Sigmoid colon (tissue), 3 donors: ENCODE measurements around the gene FBXO34.

Source experiments
- CTCF ChIP-seq, 4 experiments: fragments of 450-650 bp in 3 of 4; fragments of 200-600 bp in 1 of 4; IDR thresholded peaks; one replicate each; pipeline ENCODE4 v1.5.1; 2016 to 2019; ENCODE audit warnings: antibody characterized with exemption in 4 of 4, mild to moderate bottlenecking in 3 of 4, moderate library complexity in 2 of 4
- POLR2A ChIP-seq, 2 donors: fragments of 450-650 bp; IDR thresholded peaks; one replicate each; pipeline ENCODE4 v1.6.1; 2016; ENCODE audit warnings: antibody characterized with exemption in 2 of 2, mild to moderate bottlenecking in 2 of 2, moderate library complexity in 2 of 2

- TF ChIP-seq POLR2A (IDR thresholded peaks at IDR 0.05) (no peak), CTCF (IDR thresholded peaks at IDR 0.05) (no peak)
These were observed 78.3 kb downstream of the FBXO34 start for GRCh38 chr14:55349565-55349964.
